Rectal smooth muscle tissue (tissue), 1 donor: Measurements from ENCODE around the gene CDH11.

Source experiments
- H3K27ac ChIP-seq: one replicate; pipeline ENCODE4 v1.7.0; 2013; ENCODE audit warnings: low read depth, low read length, inconsistent platforms
- H3K27me3 ChIP-seq: one replicate; pipeline ENCODE4 v1.7.0; 2013; ENCODE audit warnings: low read length; ENCODE audit not compliant: control insufficient read depth, insufficient read depth
- H3K36me3 ChIP-seq: one replicate; pipeline ENCODE4 v1.7.0; 2013; ENCODE audit warnings: low read length; ENCODE audit not compliant: control insufficient read depth, insufficient read depth
- H3K4me1 ChIP-seq: one replicate; pipeline ENCODE4 v1.7.0; 2013; ENCODE audit warnings: low read length; ENCODE audit not compliant: control insufficient read depth, insufficient read depth
- H3K4me3 ChIP-seq: one replicate; pipeline ENCODE4 v1.7.0; 2013; ENCODE audit warnings: low read length
- H3K9ac ChIP-seq: one replicate; pipeline ENCODE4 v1.7.0; 2013; ENCODE audit warnings: low read length

The CDH11 gene

DNA sequence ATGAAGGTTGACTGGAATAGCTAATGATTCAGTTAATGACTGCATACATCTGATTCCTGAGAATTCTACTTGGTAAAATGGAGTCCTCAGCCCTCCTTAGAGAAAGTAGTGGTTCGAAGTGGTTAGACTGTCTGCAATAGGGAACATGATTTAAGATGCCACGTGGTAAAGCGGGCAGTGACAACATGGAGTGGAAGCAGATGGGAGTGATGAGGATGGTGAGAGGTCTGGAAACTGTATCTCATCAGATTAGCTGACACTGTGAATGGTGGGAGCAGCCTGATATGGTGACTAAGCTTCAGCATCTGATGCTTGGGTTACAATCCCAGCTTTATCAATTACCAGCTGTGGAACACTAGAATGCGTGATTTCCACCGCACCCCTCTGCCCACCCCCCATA lies 8.4 kb downstream of the CDH11 start:
- no peak overlapping the region for H3K27ac ChIP-seq
- H3K9ac ChIP-seq, result no peak overlapping the region
- peaks cover 17% of the 10 kb centered on the region for H3K4me1 ChIP-seq
- no peaks in the 10 kb centered on the region for H3K36me3 ChIP-seq
- no peak overlapping the region for H3K4me3 ChIP-seq
- no peaks in the 10 kb centered on the region for H3K27me3 ChIP-seq

DNA sequence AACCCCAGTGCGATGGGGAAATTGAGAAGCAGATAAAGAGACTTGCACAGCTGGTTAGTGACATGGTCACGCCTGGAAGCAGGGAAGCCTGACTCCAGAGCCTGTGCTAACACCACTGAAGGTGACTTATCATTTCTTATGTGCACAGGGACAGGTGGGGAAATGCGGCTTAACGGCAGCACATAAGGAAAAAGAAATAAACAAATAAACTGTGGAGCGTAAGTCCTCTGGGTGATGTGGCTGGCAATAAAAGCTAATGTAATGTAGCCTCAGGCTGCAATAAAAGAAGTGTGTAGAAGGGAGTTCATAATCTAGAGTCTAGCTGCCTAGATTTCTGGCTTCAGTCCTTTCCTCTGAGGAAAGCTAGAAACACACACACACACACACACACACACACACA lies 10.6 kb downstream of the CDH11 start:
- Histone ChIP-seq H3K4me1 (peaks cover 18% of the 10 kb centered on the region), H3K36me3 (no peaks in the 10 kb centered on the region)

DNA sequence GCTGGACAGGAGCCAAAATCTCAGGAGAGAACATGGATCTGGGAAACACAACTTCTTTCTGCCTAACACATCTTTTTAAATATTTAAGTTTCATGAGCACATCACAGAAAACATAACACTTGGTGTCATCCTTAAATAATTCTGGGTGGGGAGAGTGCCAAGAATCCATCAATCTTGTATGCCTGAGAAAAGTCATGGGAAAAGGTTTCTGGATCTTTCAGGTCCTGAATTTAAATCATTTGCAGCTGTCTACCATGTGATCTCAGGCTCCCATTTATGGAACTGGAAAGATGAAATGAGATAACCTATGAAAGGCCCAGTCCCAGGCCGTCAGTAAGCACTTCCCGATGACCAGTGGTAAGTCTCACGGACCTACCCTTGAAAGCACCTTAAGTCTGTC lies 15.1 kb downstream of the CDH11 start:
- H3K27ac ChIP-seq, result no peak overlapping the region
- H3K27me3 ChIP-seq, result no peaks in the 10 kb centered on the region
- no peak overlapping the region for H3K4me3 ChIP-seq
- no peaks in the 10 kb centered on the region for H3K36me3 ChIP-seq
- peaks cover 9% of the 10 kb centered on the region for H3K4me1 ChIP-seq
- H3K9ac ChIP-seq, result no peak overlapping the region

More for the DNA sequence above, 10.6 kb downstream of the CDH11 start:
- Histone ChIP-seq H3K27me3 (no peaks in the 10 kb centered on the region), H3K4me3 (no peak overlapping the region), H3K9ac (no peak overlapping the region), H3K27ac (no peak overlapping the region)

DNA sequence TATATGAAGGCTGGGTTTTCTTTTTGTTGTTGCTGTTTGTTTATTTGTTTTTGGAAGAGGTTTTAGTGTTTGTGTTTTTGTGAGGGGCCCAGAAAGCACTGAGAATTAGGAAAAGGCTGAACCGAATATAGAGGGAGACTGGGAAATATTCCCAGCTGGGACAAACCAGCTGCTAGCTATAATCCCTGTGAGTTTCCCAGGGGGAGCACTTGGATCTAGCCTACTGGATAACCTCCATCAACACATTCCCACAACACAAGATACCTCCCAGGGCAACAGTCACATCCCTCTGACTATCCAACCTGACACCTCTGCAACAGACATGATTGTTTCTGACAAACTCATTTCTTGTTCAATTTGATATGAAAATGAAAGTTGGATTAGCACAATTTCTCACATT lies 16.7 kb downstream of the CDH11 start:
- Histone ChIP-seq H3K4me3 (no peak overlapping the region), H3K9ac (no peak overlapping the region), H3K27ac (no peak overlapping the region), H3K27me3 (no peaks in the 10 kb centered on the region), H3K36me3 (no peaks in the 10 kb centered on the region), H3K4me1 (peaks cover 9% of the 10 kb centered on the region)

DNA sequence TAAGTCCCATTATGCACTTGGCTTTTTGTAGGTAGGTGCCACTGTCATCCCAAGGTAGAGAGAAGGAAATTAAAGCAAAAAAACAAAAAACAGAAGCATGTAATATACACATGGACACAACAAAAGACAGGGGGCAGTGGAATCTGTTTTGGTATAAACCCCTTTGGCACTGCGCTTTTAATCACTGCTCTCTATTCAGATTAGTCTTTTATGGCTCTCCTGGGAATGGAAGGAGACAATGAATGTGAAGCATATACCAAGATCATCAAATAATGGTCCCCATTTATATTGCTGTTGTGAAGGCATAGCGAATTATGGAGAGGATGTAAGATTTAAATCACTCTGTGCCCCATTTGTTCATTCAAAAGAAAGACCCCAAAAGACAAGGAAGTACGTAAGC lies 17.4 kb downstream of the CDH11 start:
- H3K4me3 ChIP-seq, result no peak overlapping the region
- H3K27me3 ChIP-seq, result no peaks in the 10 kb centered on the region
- H3K27ac ChIP-seq, result no peak overlapping the region
- H3K9ac ChIP-seq, result no peak overlapping the region
- peaks cover 9% of the 10 kb centered on the region for H3K4me1 ChIP-seq
- H3K36me3 ChIP-seq, result no peaks in the 10 kb centered on the region

DNA sequence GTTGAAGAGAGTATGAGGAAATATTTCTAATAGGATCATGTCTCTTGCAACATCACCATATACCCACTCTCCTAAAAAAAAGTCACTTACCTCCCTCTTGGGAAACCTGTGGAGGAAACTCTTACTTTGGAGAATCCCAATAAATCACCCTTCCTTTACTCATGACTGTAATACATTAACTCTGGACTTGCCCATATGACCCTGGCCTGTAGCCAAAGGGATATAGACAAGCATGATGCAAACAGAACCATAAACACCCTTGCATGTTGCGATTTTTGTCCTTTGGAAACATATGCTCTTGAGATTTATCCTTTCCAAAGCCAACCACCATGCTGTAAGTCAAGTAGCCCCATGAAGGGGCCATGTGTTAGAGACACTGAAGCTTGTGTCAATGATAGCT lies 19.5 kb downstream of the CDH11 start:
- no peaks in the 10 kb centered on the region for H3K36me3 ChIP-seq
- H3K4me3 ChIP-seq, result no peak overlapping the region
- no peaks in the 10 kb centered on the region for H3K27me3 ChIP-seq
- no peak overlapping the region for H3K27ac ChIP-seq
- H3K4me1 ChIP-seq, result peaks cover 9% of the 10 kb centered on the region
- H3K9ac ChIP-seq, result no peak overlapping the region

DNA sequence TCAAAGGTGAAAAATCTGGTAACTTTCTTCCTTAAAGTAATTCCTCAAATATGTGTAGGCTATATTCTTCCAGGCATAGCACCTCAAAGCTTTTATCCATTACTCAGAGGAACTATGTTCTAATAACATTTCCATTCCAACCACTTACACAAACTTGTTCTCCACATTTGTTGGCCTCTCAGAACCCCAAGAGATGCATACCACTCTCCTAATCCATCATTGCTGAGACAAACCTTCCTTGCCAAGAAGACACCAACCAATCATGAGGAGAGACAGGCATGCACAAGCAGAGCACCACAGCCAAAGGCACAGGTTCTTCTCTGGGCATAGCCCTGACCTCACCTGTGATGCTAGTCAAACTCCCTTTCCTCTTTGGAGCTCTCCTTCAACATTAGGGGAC lies 20.9 kb downstream of the CDH11 start:
- Histone ChIP-seq H3K27ac (no peak overlapping the region), H3K9ac (no peak overlapping the region), H3K27me3 (no peaks in the 10 kb centered on the region), H3K4me1 (no peaks in the 10 kb centered on the region), H3K4me3 (no peak overlapping the region), H3K36me3 (no peaks in the 10 kb centered on the region)

DNA sequence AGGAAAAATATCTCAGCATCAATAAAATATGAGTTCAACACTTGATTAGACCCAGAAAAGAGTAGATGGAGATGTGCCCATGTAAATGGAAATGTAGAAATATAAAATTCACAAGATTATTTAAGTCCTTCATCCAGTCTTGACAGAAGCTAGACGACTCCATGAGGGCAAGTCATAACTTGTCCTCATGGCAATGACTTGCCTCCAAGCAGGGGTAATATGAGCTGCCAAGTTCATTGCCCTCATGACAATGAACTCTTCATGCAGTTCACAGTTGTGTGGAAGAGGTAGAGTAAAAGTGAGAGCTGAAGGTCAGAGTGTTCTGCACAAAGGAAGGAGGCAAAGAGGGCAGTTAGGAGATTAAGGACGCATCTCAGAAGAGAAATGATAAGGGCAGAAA lies 22.3 kb downstream of the CDH11 start:
- Histone ChIP-seq H3K36me3 (no peaks in the 10 kb centered on the region), H3K4me1 (no peaks in the 10 kb centered on the region), H3K27me3 (no peaks in the 10 kb centered on the region), H3K9ac (no peak overlapping the region), H3K27ac (no peak overlapping the region), H3K4me3 (no peak overlapping the region)

DNA sequence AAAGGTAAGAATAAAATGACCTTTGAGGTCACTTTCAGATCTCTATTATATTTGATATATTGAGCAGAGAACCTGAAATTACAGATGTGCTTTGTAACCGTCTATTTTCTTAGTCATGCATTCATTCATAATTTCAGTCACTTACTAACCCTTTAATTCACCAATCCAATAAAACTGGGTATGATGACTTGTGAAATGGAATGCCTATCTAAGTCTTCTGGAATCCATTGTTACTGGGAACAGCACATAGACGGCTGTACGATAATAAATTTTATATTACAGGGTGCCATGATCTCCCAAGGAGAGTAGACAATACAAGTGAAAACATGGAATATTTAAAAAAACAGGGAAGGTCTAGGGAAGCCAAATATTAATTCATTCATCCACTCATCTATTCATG lies 22.9 kb downstream of the CDH11 start:
- Histone ChIP-seq H3K4me3 (no peak overlapping the region), H3K4me1 (no peaks in the 10 kb centered on the region), H3K27ac (no peak overlapping the region), H3K36me3 (no peaks in the 10 kb centered on the region), H3K9ac (no peak overlapping the region), H3K27me3 (no peaks in the 10 kb centered on the region)

DNA sequence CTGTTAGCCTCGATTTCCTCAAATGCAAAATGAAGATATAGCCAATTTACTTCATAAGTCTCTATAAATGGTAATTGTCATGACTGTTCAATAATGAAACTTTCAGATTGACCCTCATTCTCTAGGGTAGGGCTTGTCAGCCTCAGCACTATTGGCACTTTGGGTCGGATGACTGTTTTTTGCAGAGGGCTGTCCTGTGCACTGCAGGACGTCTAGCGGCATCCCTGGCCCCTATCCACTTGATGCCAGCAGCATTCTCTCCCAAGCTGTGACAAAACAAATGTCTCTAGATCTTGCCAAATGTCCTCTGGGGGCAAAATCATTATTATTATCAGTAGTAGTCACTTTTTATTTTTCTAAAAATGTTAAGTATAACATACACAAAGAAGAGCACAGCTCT lies 24.6 kb downstream of the CDH11 start:
- no peaks in the 10 kb centered on the region for H3K27me3 ChIP-seq
- H3K4me1 ChIP-seq, result no peaks in the 10 kb centered on the region
- H3K36me3 ChIP-seq, result no peaks in the 10 kb centered on the region
- H3K9ac ChIP-seq, result no peak overlapping the region
- H3K4me3 ChIP-seq, result no peak overlapping the region
- no peak overlapping the region for H3K27ac ChIP-seq

DNA sequence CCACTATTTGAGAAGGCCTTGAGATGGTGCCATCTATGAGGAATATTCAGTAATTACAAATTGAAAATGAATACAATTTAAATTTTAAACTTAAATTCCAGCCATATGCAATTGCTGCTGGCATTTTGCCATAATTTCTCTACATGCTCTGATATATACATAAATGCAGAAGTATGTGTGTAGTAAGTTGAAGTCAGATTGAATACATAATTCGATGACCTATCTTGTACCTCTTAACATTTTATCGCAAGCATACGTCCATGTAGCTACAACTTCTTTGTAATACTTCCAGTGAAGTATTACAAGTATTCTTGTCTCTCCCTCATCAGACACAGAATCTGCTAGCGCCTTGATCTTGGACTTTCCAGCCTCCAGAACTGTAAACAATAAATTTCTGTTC lies 26.0 kb downstream of the CDH11 start:
- Histone ChIP-seq H3K9ac (no peak overlapping the region), H3K27me3 (no peaks in the 10 kb centered on the region), H3K4me1 (no peaks in the 10 kb centered on the region), H3K27ac (no peak overlapping the region), H3K4me3 (no peak overlapping the region), H3K36me3 (no peaks in the 10 kb centered on the region)

DNA sequence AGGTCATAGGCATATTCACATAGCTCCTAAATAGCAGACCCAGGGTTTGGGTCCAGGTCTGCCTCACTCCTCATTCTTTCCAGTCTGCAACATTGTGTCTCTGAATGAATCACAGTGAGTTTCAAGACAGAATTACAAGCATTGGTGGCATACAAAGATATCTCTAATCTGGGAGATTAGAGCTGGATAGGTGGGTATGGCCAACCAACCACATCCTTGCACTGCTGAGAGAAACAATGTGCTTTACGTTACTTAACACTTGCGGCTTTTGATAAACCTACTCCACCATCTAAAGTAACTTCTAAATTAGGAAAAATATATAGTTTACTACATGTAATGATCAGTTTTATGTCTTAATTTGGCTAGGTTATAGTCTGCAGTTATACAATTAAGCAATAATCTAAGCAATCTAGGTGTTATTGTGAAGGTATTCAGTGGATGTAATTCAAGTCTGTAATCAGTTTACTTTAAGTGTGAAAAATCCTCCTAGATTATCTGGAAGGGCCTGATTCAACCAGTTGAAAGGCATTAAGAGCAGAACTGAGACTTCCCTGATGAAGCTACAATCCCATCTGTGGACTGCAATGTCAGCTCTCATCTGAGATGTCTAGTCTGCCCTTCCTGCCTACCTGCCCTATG lies 26.7 kb downstream of the CDH11 start:
- Histone ChIP-seq H3K9ac (no peak overlapping the region), H3K27me3 (no peaks in the 10 kb centered on the region), H3K36me3 (no peaks in the 10 kb centered on the region), H3K4me3 (no peak overlapping the region), H3K27ac (no peak overlapping the region), H3K4me1 (no peaks in the 10 kb centered on the region)

DNA sequence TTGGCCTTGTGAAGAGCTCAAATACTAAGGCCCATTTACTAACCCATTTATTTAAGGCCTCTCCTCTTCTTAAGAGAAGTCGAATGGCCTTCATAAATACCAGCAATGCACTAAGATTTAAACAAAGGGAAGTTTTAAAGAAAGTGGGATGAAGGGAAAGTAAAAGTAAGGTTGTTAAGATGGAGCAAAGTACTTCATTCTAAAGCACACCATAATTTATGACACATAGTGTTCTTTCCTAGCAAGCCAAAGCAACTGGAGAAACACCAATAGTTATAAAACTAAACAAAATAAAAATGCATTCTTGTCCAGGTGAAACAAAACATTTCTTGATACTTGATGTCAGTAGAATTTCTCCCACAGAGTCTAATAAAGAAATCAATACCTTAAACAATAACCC lies 27.9 kb downstream of the CDH11 start:
- Histone ChIP-seq H3K4me1 (no peaks in the 10 kb centered on the region), H3K36me3 (no peaks in the 10 kb centered on the region), H3K27me3 (no peaks in the 10 kb centered on the region), H3K9ac (no peak overlapping the region), H3K27ac (no peak overlapping the region), H3K4me3 (no peak overlapping the region)
